Dendritic cell treated with granulocyte-macrophage colony-stimulating factor and Interleukin-4, amounts not matched to agents 40 ng/mL and 50 ng/mL, for 4 days (primary cell): ENCODE measurements around the gene PODXL2.

Experiments used
- H3K27ac Mint-ChIP-seq: one replicate; pipeline ENCODE4 v1.8.0; 2022; ENCODE audit warnings: mild to moderate bottlenecking, mixed read lengths
- H3K27me3 Mint-ChIP-seq: one replicate; pipeline ENCODE4 v1.8.0; 2022; ENCODE audit warnings: mild to moderate bottlenecking, mixed read lengths
- H3K36me3 Mint-ChIP-seq: one replicate; pipeline ENCODE4 v1.8.0; 2022; ENCODE audit warnings: low read depth, mixed read lengths
- H3K4me1 Mint-ChIP-seq: one replicate; pipeline ENCODE4 v1.8.0; 2022; ENCODE audit warnings: low read depth, mixed read lengths
- H3K4me3 Mint-ChIP-seq: one replicate; pipeline ENCODE4 v1.8.0; 2022; ENCODE audit warnings: mild to moderate bottlenecking, moderate library complexity, mixed read lengths
- H3K9me3 Mint-ChIP-seq: one replicate; pipeline ENCODE4 v1.8.0; 2022; ENCODE audit warnings: mixed read lengths
- intact Hi-C: fragments of 100-400 bp; cut with micrococcal nuclease; formaldehyde crosslinking; loops from one replicate; pipeline ENCODE4 v1.15.0; 2022

PODXL2 gene

GRCh38 chr3:127628788-127629466 is at the start of gene PODXL2:
TSS of gene PODXL2 (plus strand) at chr3:127629185. CDS start at chr3:127629220, 35 bp downstream.
- peaks cover 19% of the 10 kb centered on the region for H3K4me1 Mint-ChIP-seq
- intact Hi-C loops: no loop called here
- H3K4me3 Mint-ChIP-seq: peak within 1 kb of the TSS; percentile 77
- H3K27ac Mint-ChIP-seq: no peak within 1 kb of the TSS
- no peaks in the 10 kb centered on the region for H3K36me3 Mint-ChIP-seq
- H3K9me3 Mint-ChIP-seq: no peaks in the 10 kb centered on the region
- peaks cover 53% of the 10 kb centered on the region for H3K27me3 Mint-ChIP-seq

GRCh38 chr3:127580327-127581060 is 48.5 kb upstream of the PODXL2 start:
- Mint-ChIP-seq H3K27me3 (no peaks in the 10 kb centered on the region), H3K36me3 (peaks cover 71% of the 10 kb centered on the region), H3K4me3 (no peak overlapping the region), H3K27ac (no peak overlapping the region), H3K4me1 (peaks cover 28% of the 10 kb centered on the region), H3K9me3 (no peaks in the 10 kb centered on the region)
- intact Hi-C loops: no loop called here

- Mint-ChIP-seq H3K27ac (no peak overlapping the region), H3K27me3 (no peaks in the 10 kb centered on the region), H3K4me1 (peaks cover 60% of the 10 kb centered on the region), H3K9me3 (no peaks in the 10 kb centered on the region), H3K4me3 (no peak overlapping the region), H3K36me3 (peaks cover 55% of the 10 kb centered on the region)
- intact Hi-C loops: no loop called here
Observed at GRCh38 chr3:127584734-127585133, 44.3 kb upstream of the PODXL2 start.

GRCh38 chr3:127585163-127585812 is 43.7 kb upstream of the PODXL2 start:
- Mint-ChIP-seq H3K4me3 (no peak overlapping the region), H3K27ac (no peak overlapping the region)

GRCh38 chr3:127585813-127586413 is 43.1 kb upstream of the PODXL2 start:
- peaks cover 51% of the 10 kb centered on the region for H3K36me3 Mint-ChIP-seq
- H3K4me3 Mint-ChIP-seq: no peak overlapping the region
- peaks cover 56% of the 10 kb centered on the region for H3K4me1 Mint-ChIP-seq
- intact Hi-C loops: no loop called here
- no peaks in the 10 kb centered on the region for H3K27me3 Mint-ChIP-seq
- no peaks in the 10 kb centered on the region for H3K9me3 Mint-ChIP-seq
- no peak overlapping the region for H3K27ac Mint-ChIP-seq

More at GRCh38 chr3:127585163-127585812, 43.7 kb upstream of the PODXL2 start:
- H3K4me1 Mint-ChIP-seq: peaks cover 61% of the 10 kb centered on the region
- H3K36me3 Mint-ChIP-seq: peaks cover 53% of the 10 kb centered on the region
- H3K27me3 Mint-ChIP-seq: no peaks in the 10 kb centered on the region
- H3K9me3 Mint-ChIP-seq: no peaks in the 10 kb centered on the region
- intact Hi-C loops: no loop called here

- intact Hi-C loops: no loop called here
- Mint-ChIP-seq H3K27ac (no peak overlapping the region), H3K36me3 (peaks cover 44% of the 10 kb centered on the region), H3K9me3 (no peaks in the 10 kb centered on the region), H3K4me3 (no peak overlapping the region), H3K27me3 (no peaks in the 10 kb centered on the region), H3K4me1 (peaks cover 66% of the 10 kb centered on the region)
Observed at GRCh38 chr3:127587876-127588275, 41.1 kb upstream of the PODXL2 start.

GRCh38 chr3:127588806-127589577 is 40.0 kb upstream of the PODXL2 start:
- Mint-ChIP-seq H3K9me3 (no peaks in the 10 kb centered on the region), H3K4me1 (peaks cover 69% of the 10 kb centered on the region), H3K4me3 (peak overlapping the region; percentile 87), H3K27me3 (no peaks in the 10 kb centered on the region), H3K27ac (peak overlapping the region; percentile 98), H3K36me3 (peaks cover 39% of the 10 kb centered on the region)
- intact Hi-C loops: no loop called here

- Mint-ChIP-seq H3K27ac (peak overlapping the region; percentile 98), H3K36me3 (peaks cover 38% of the 10 kb centered on the region), H3K4me1 (peaks cover 64% of the 10 kb centered on the region), H3K4me3 (peak overlapping the region; percentile 87), H3K27me3 (no peaks in the 10 kb centered on the region), H3K9me3 (no peaks in the 10 kb centered on the region)
- intact Hi-C loops: loop anchor here (1.0 to 5.0 kb wide), 3 partner anchors 9 to 147 kb away; partner anchors contain the start of genes ABTB1 and MCM2
Observed at GRCh38 chr3:127589600-127590281, 39.2 kb upstream of the PODXL2 start.

- Mint-ChIP-seq H3K27ac (peak overlapping the region; percentile 98), H3K27me3 (no peaks in the 10 kb centered on the region), H3K36me3 (peaks cover 36% of the 10 kb centered on the region), H3K9me3 (no peaks in the 10 kb centered on the region), H3K4me1 (peaks cover 60% of the 10 kb centered on the region), H3K4me3 (peak overlapping the region; percentile 87)
- intact Hi-C loops: loop anchor here (1.0 to 5.0 kb wide), 3 partner anchors 8 to 147 kb away; partner anchors contain the start of genes ABTB1 and MCM2
Observed at GRCh38 chr3:127590282-127590592, 38.7 kb upstream of the PODXL2 start.

- H3K4me3 Mint-ChIP-seq: peak within 1 kb of the TSS; percentile 87
- H3K27ac Mint-ChIP-seq: peak within 1 kb of the TSS; percentile 98
- no peaks in the 10 kb centered on the region for H3K27me3 Mint-ChIP-seq
- intact Hi-C loops: loop anchor here (1.0 to 5.0 kb wide), 3 partner anchors 7 to 146 kb away; partner anchors contain the start of genes ABTB1 and MCM2
- peaks cover 30% of the 10 kb centered on the region for H3K36me3 Mint-ChIP-seq
- peaks cover 54% of the 10 kb centered on the region for H3K4me1 Mint-ChIP-seq
- no peaks in the 10 kb centered on the region for H3K9me3 Mint-ChIP-seq
Observed at GRCh38 chr3:127590593-127591465, 38.2 kb upstream of the PODXL2 start, which contains the start of gene TPRA1. TSS of gene TPRA1 (minus strand) at chr3:127590733. CDS start at chr3:127580146, 10,587 bp downstream.

- Mint-ChIP-seq H3K4me1 (peaks cover 37% of the 10 kb centered on the region), H3K9me3 (no peaks in the 10 kb centered on the region), H3K4me3 (no peak overlapping the region), H3K27me3 (no peaks in the 10 kb centered on the region), H3K36me3 (peaks cover 16% of the 10 kb centered on the region), H3K27ac (peak overlapping the region; percentile 98)
- intact Hi-C loops: loop anchor here (5.0 kb wide), 1 partner anchor 79 kb away; the partner anchor contains the start of gene ABTB1
Observed at GRCh38 chr3:127593178-127593577, 35.8 kb upstream of the PODXL2 start.

- peaks cover 15% of the 10 kb centered on the region for H3K36me3 Mint-ChIP-seq
- no peaks in the 10 kb centered on the region for H3K9me3 Mint-ChIP-seq
- H3K27me3 Mint-ChIP-seq: no peaks in the 10 kb centered on the region
- peaks cover 34% of the 10 kb centered on the region for H3K4me1 Mint-ChIP-seq
- no peak overlapping the region for H3K4me3 Mint-ChIP-seq
- intact Hi-C loops: loop anchor here (5.0 kb wide), 1 partner anchor 457 kb away; the partner anchor contains the start of gene SEC61A1
- peak overlapping the region; percentile 0 for H3K27ac Mint-ChIP-seq
Observed at GRCh38 chr3:127595303-127595702, 33.7 kb upstream of the PODXL2 start.
